Forelimb muscle (tissue), 1 donor: ENCODE data around the gene SCRN3. TPM values are rescaled to one million over a fixed set of nuclear protein-coding genes. Genes with fewer than 3 reads are reported as not detected.

ENCODE experiments used
- polyA plus RNA-seq: library from polyadenylated mRNA; unstranded; fragments of 120-200 nt; gene quantifications from one replicate; pipeline ENCODE4 v1.2.1, GENCODE V29; 2013; ENCODE audit not compliant: insufficient read length

The SCRN3 gene
- polyA plus RNA-seq, 1 donor: 31.8 TPM

Other genes starting within 250 kb of the SCRN3 start
- 236 TPM for gene OLA1, start 147.2 kb upstream of the SCRN3 start, polyA plus RNA-seq
- gene SP9, start 60.8 kb upstream of the SCRN3 start, polyA plus RNA-seq: 0.14 TPM
- 4.3 TPM for gene GPR155, start 91.3 kb downstream of the SCRN3 start, polyA plus RNA-seq
- gene WIPF1, start 202.1 kb downstream of the SCRN3 start, polyA plus RNA-seq: 34.2 TPM